OCI-LY7 (cell line): ENCODE measurements around the gene CIDEA. TPM values are rescaled to one million over a fixed set of nuclear protein-coding genes. Genes with fewer than 3 reads are reported as not detected.

ENCODE experiments used
- BruUV-seq: library from RNA; stranded (reverse); fragments of 400-500 nt; replicated peaks from 2 replicates; lab custom pipeline; 2021; lab: Mats Ljungman, UMichigan
- CTCF ChIA-PET: fragments of 300-600 bp; sonication (Branson Sonifier 250); formaldehyde crosslinking; loops from one replicate; lab custom pipeline; 2022; ENCODE audit warnings: antibody characterized with exemption; ENCODE audit not compliant: unreplicated experiment; lab: Charles Lee
- POLR2A ChIA-PET: fragments of 300-600 bp; sonication (Branson Sonifier 250); formaldehyde crosslinking; loops from one replicate; lab custom pipeline; 2022; ENCODE audit warnings: antibody characterized with exemption; lab: Charles Lee
- DNase-seq: peaks from one replicate; pipeline ENCODE4 v3.0.0-alpha.2; 2015; ENCODE audit warnings: low spot score
- H2AFZ ChIP-seq: fragments of 200-600 bp; sonication (generic), shearing (Covaris generic); 2 replicates; pipeline ENCODE4 v1.6.1; 2014; ENCODE audit warnings: mild to moderate bottlenecking, antibody characterized with exemption, low read length, moderate library complexity
- H3K27ac ChIP-seq: fragments of 200-600 bp; sonication (generic); 2 replicates; pipeline ENCODE4 v1.5.1; 2014; ENCODE audit warnings: mixed run types, low read depth, mild to moderate bottlenecking, moderate library complexity, low read length, inconsistent platforms; ENCODE audit not compliant: poor library complexity, severe bottlenecking
- H3K36me3 ChIP-seq: fragments of 200-600 bp; sonication (generic); 2 replicates; pipeline ENCODE4 v1.6.1; 2014; ENCODE audit warnings: mild to moderate bottlenecking, antibody characterized with exemption, low read length, moderate library complexity, mixed read lengths; ENCODE audit not compliant: insufficient read depth
- H3K4me1 ChIP-seq: fragments of 200-600 bp; sonication (generic); 2 replicates; pipeline ENCODE4 v1.5.1; 2014; ENCODE audit warnings: mild to moderate bottlenecking, low read length; ENCODE audit not compliant: insufficient read depth, poor library complexity, severe bottlenecking
- H3K4me2 ChIP-seq: fragments of 200-600 bp; sonication (generic); 2 replicates; pipeline ENCODE4 v1.6.1; 2014; ENCODE audit warnings: mild to moderate bottlenecking, low read length
- H3K4me3 ChIP-seq: fragments of 200-600 bp; sonication (generic); 2 replicates; pipeline ENCODE4 v1.5.1; 2014; ENCODE audit warnings: mild to moderate bottlenecking, low read depth, low read length; ENCODE audit not compliant: poor library complexity, severe bottlenecking
- H3K79me2 ChIP-seq: fragments of 200-600 bp; sonication (generic); 2 replicates; pipeline ENCODE4 v1.6.1; 2016; ENCODE audit warnings: low read depth, mild to moderate bottlenecking, low read length, moderate library complexity, mixed read lengths; ENCODE audit not compliant: insufficient read depth
- H3K9me2 ChIP-seq: fragments of 200-600 bp; sonication (generic); 2 replicates; pipeline ENCODE4 v1.6.1; 2016; ENCODE audit warnings: mild to moderate bottlenecking, low read length, mixed read lengths; ENCODE audit not compliant: insufficient read depth
- H3K9me3 ChIP-seq: fragments of 200-600 bp; sonication (generic); 2 replicates; pipeline ENCODE4 v1.6.1; 2014; ENCODE audit warnings: mild to moderate bottlenecking, mixed run types, low read length, mixed read lengths
- H4K20me1 ChIP-seq: fragments of 200-600 bp; sonication (generic); 2 replicates; pipeline ENCODE4 v1.6.1; 2014; ENCODE audit warnings: mild to moderate bottlenecking, antibody characterized with exemption, low read length, moderate library complexity, mixed read lengths; ENCODE audit not compliant: insufficient read depth
- EZH2phosphoT487 ChIP-seq: fragments of 200-600 bp; sonication (generic); IDR thresholded peaks from 2 replicates; pipeline ENCODE4 v1.6.1; 2018; ENCODE audit warnings: low read depth, borderline replicate concordance, mild to moderate bottlenecking, mixed run types, antibody characterized with exemption, low read length, moderate library complexity, mixed read lengths
- intact Hi-C: fragments of 100-400 bp; cut with micrococcal nuclease; formaldehyde crosslinking; loops from one replicate; pipeline ENCODE4 v1.10.0; 2022; ENCODE audit not compliant: unreplicated experiment
- total RNA-seq, 2 experiments: library from RNA; depleted of rRNA in 1 of 2; stranded (reverse); fragments of >200 nt in 1 of 2; shearing (Covaris generic) in 1 of 2; gene quantifications; 2 replicates each; pipeline ENCODE4 v1.2.3, GENCODE V29; 2014 to 2022
- TF ChIP-seq, protein P1 (sequence below): fragments of 200-600 bp; sonication (generic); conservative IDR thresholded peaks from 2 replicates; pipeline ENCODE4 v1.5.1; 2014; ENCODE audit warnings: mild to moderate bottlenecking, antibody characterized with exemption, low read length, moderate library complexity, mixed read lengths

Gene CIDEA
- total RNA-seq, 2 experiments from 2014 or later, result not detected

DNA sequence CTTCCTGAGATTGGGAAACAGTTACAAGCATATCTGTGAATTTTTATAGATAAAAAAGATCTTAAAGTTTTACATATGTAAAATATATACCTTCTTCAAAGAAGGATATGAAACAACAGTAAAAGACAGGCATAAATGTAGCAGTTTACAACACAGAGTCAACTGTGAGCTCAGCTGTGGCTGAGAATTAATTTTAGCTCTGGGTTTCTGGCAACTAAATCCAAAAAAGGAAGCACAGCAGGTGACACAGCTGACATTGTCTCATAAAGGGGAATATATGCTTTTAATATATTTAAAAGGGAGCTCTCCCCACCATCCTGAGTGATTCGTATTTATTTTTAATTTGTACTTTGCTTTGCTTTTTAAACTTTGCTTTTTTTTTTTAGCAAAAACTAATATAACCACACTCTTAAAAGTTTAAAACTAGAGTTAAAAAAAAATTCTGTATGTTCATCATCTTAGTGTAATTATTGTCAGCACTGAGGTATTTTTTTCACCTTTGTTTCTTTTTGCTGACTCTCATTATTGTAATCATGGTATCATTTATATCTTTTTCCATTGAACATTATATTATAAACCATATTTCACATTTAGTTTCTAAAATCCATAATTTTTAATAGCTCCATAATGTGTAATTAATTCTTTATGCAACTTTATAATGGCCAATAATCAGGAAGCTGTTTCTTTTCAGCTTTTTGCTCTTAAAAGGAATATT lies 60.6 kb downstream of the CIDEA start:
- Histone ChIP-seq H2AFZ (peak overlapping the region; percentile 16; the same call in 1 of the 2 replicates), H3K79me2 (no peaks in the 10 kb centered on the region), H3K27ac (peak overlapping the region; percentile 48), H3K36me3 (no peaks in the 10 kb centered on the region), H3K9me2 (no peaks in the 10 kb centered on the region), H3K4me3 (no peak overlapping the region), H3K4me1 (peaks cover 47% of the 10 kb centered on the region), H4K20me1 (no peaks in the 10 kb centered on the region), H3K9me3 (peaks cover 19% of the 10 kb centered on the region), H3K4me2 (peak overlapping the region; percentile 49)
- peak; percentile 58 for DNase-seq
- ChIA-PET CTCF (interaction anchor here (1.0 to 2.1 kb wide), 2 partner anchors 12 to 14 kb away, joined by 3 to 6 read pairs; no protein-coding TSS in a partner anchor), POLR2A (interaction anchor here (0.5 to 2.0 kb wide), 3 partner anchors 62 to 409 kb away, joined by 3 to 7 read pairs (median 4); partner anchors contain the start of gene AFG3L2)
- no TSS peak for BruUV-seq
- TF ChIP-seq EZH2phosphoT487, result no peak
- TF ChIP-seq, protein P1, sequence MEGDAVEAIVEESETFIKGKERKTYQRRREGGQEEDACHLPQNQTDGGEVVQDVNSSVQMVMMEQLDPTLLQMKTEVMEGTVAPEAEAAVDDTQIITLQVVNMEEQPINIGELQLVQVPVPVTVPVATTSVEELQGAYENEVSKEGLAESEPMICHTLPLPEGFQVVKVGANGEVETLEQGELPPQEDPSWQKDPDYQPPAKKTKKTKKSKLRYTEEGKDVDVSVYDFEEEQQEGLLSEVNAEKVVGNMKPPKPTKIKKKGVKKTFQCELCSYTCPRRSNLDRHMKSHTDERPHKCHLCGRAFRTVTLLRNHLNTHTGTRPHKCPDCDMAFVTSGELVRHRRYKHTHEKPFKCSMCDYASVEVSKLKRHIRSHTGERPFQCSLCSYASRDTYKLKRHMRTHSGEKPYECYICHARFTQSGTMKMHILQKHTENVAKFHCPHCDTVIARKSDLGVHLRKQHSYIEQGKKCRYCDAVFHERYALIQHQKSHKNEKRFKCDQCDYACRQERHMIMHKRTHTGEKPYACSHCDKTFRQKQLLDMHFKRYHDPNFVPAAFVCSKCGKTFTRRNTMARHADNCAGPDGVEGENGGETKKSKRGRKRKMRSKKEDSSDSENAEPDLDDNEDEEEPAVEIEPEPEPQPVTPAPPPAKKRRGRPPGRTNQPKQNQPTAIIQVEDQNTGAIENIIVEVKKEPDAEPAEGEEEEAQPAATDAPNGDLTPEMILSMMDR, result no peak
- intact Hi-C loops, result loop anchor here (5.0 kb wide), 2 partner anchors 63 to 633 kb away; partner anchors contain the start of genes AFG3L2 and SEH1L

DNA sequence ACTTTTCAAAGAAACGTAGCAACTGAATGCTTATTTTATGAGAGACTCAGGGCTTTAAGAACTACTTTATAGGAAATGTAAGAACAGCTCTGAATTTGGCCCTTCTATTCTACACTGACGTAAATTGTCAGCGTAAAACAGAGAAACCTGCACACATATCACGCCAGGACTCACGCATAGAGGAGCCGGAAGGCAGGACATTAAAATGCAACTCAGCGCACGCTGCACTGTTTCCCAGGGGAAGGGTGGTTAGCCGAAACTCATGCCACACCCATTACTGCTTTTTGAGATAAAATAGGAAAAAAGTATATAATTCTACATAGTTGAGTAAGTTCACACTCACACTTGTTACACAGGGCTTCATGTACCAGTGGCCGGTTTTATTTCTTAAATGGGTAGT lies 61.3 kb downstream of the CIDEA start:
- intact Hi-C loops, result loop anchor here (5.0 kb wide), 1 partner anchor 62 kb away; the partner anchor contains the start of gene AFG3L2
- no TSS peak for BruUV-seq

More for the DNA sequence above, 61.3 kb downstream of the CIDEA start:
- no peak for DNase-seq
- Histone ChIP-seq H3K27ac (no peak overlapping the region), H3K4me3 (no peak overlapping the region), H3K79me2 (no peaks in the 10 kb centered on the region), H3K36me3 (no peaks in the 10 kb centered on the region), H3K4me1 (peaks cover 47% of the 10 kb centered on the region), H3K9me2 (no peaks in the 10 kb centered on the region), H3K9me3 (peaks cover 19% of the 10 kb centered on the region), H2AFZ (peak overlapping the region; percentile 16; the same call in 1 of the 2 replicates), H3K4me2 (0 out of 2 replicates have a peak overlapping the region, but pooled peaks have one; percentile 49), H4K20me1 (no peaks in the 10 kb centered on the region)
- ChIA-PET CTCF (interaction anchor here (1.0 to 2.1 kb wide), 2 partner anchors 12 to 13 kb away, joined by 3 to 6 read pairs; no protein-coding TSS in a partner anchor), POLR2A (interaction anchor here (0.5 kb wide), 1 partner anchor 64 kb away, joined by 3 read pairs; no protein-coding TSS in a partner anchor)
- TF ChIP-seq, protein P1, result no peak
- TF ChIP-seq EZH2phosphoT487, result no peak
